Measurements from ENCODE around the gene MTARC2. TPM values are rescaled to one million over a fixed set of nuclear protein-coding genes. Genes with fewer than 3 reads are reported as not detected.

The MTARC2 gene
- total and polyA plus RNA-seq, 9 donors = 12.8 to 80.2 (median 23.6) TPM

- H3K27ac ChIP-seq = no peak overlapping the region
- intact Hi-C loops (cut with DNase I) = no loop called here
Observed at GRCh38 chr1:220755309-220755708, 7.2 kb downstream of the MTARC2 start.

GRCh38 chr1:220757441-220757840 lies 9.3 kb downstream of the MTARC2 start:
- no peak for TF ChIP-seq EP300 (IDR thresholded peaks at IDR 0.05)
- TF ChIP-seq CTCF (IDR thresholded peaks at IDR 0.05) = no peak
- no peak for TF ChIP-seq POLR2A (IDR thresholded peaks at IDR 0.05)
- Histone ChIP-seq H3K27me3 (no peaks in the 10 kb centered on the region), H3K27ac (no peak overlapping the region), H3K4me3 (no peak overlapping the region), H3K4me1 (ENCODE audit: insufficient read depth) (no peaks in the 10 kb centered on the region), H3K9me3 (no peaks in the 10 kb centered on the region), H3K36me3 (no peaks in the 10 kb centered on the region)
- no peak for DNase-seq
- intact Hi-C loops (cut with DNase I) = no loop called here
- WGBS, 3 donors = 93 to 95% (median 93%) methylated on average over 3 of the region's 3 CpGs

More at GRCh38 chr1:220755309-220755708, 7.2 kb downstream of the MTARC2 start:
- TF ChIP-seq POLR2A (IDR thresholded peaks at IDR 0.05) = no peak
- TF ChIP-seq EP300 (IDR thresholded peaks at IDR 0.05) = no peak
- no peak for TF ChIP-seq CTCF (IDR thresholded peaks at IDR 0.05)
- Histone ChIP-seq H3K36me3 (no peaks in the 10 kb centered on the region), H3K4me3 (no peak overlapping the region), H3K9me3 (no peaks in the 10 kb centered on the region), H3K27me3 (no peaks in the 10 kb centered on the region), H3K4me1 (ENCODE audit: insufficient read depth) (peaks cover 4% of the 10 kb centered on the region)
- DNase-seq = no peak
- WGBS, 3 donors = 94 to 95% (median 95%) methylated on average over 6 of the region's 6 CpGs

- WGBS, 3 donors = 95 to 96% (median 95%) methylated on average over 3 of the region's 3 CpGs
- H3K27ac ChIP-seq = no peak overlapping the region
- no peak for DNase-seq
- no peaks in the 10 kb centered on the region for H3K36me3 ChIP-seq
- intact Hi-C loops (cut with DNase I) = no loop called here
- H3K9me3 ChIP-seq = no peaks in the 10 kb centered on the region
- TF ChIP-seq POLR2A (IDR thresholded peaks at IDR 0.05) (no peak), CTCF (IDR thresholded peaks at IDR 0.05) (no peak), EP300 (IDR thresholded peaks at IDR 0.05) (no peak)
- no peaks in the 10 kb centered on the region for H3K4me1 ChIP-seq (ENCODE audit: insufficient read depth)
- H3K27me3 ChIP-seq = no peaks in the 10 kb centered on the region
- no peak overlapping the region for H3K4me3 ChIP-seq
Observed at GRCh38 chr1:220759147-220759546, 11.0 kb downstream of the MTARC2 start.

- TF ChIP-seq EP300 (IDR thresholded peaks at IDR 0.05) (no peak), POLR2A (IDR thresholded peaks at IDR 0.05) (no peak), CTCF (IDR thresholded peaks at IDR 0.05) (no peak)
- intact Hi-C loops (cut with DNase I) = no loop called here
- Histone ChIP-seq H3K9me3 (no peaks in the 10 kb centered on the region), H3K4me1 (ENCODE audit: insufficient read depth) (no peaks in the 10 kb centered on the region), H3K4me3 (no peak overlapping the region), H3K27ac (no peak overlapping the region), H3K27me3 (no peaks in the 10 kb centered on the region), H3K36me3 (no peaks in the 10 kb centered on the region)
- WGBS, 3 donors = 83 to 97% (median 92%) methylated on average over 7 of the region's 7 CpGs
- no peak for DNase-seq
Observed at GRCh38 chr1:220761688-220762427, 13.7 kb downstream of the MTARC2 start.
